ENCODE data around the gene PLCL2. TPM values are rescaled to one million over a fixed set of nuclear protein-coding genes. Genes with fewer than 3 reads are reported as not detected.
"Not testable (repeated sequence)": the region's sequence is repeated elsewhere in the genome, so short reads cannot be mapped to it uniquely, and the experiment has no call there.

Gene PLCL2
- total RNA-seq, 1 donor from 2014 or later, result 11.3 TPM

- Mint-ChIP-seq H3K36me3 (ENCODE audit: insufficient read depth) (no peaks in the 10 kb centered on the region), H3K4me3 (ENCODE audit: low read depth) (no peak overlapping the region), H3K4me1 (ENCODE audit: low read depth) (peaks cover 3% of the 10 kb centered on the region), H3K27ac (no peak overlapping the region), H3K9me3 (ENCODE audit: low read depth) (peaks cover under 1% of the 10 kb centered on the region), H3K27me3 (no peaks in the 10 kb centered on the region)
- DNase-seq (ENCODE audit: low spot score, unreplicated experiment), result no peak
- no peak for TF ChIP-seq CTCF (IDR thresholded peaks at IDR 0.05; ENCODE audit: unreplicated experiment)
Observed at GRCh38 chr3:16978921-16979271, 94.1 kb downstream of the PLCL2 start.

GRCh38 chr3:16979769-16980515, 95.2 kb downstream of the PLCL2 start:
- not testable (repeated sequence) for H3K36me3 Mint-ChIP-seq (ENCODE audit: insufficient read depth); H3K27me3 Mint-ChIP-seq; H3K4me1 Mint-ChIP-seq (ENCODE audit: low read depth); DNase-seq (ENCODE audit: low spot score, unreplicated experiment); H3K9me3 Mint-ChIP-seq (ENCODE audit: low read depth); H3K27ac Mint-ChIP-seq; H3K4me3 Mint-ChIP-seq (ENCODE audit: low read depth)

- not testable (repeated sequence) for H3K27me3 Mint-ChIP-seq; H3K4me1 Mint-ChIP-seq (ENCODE audit: low read depth); H3K4me3 Mint-ChIP-seq (ENCODE audit: low read depth); DNase-seq (ENCODE audit: low spot score, unreplicated experiment); H3K27ac Mint-ChIP-seq; H3K9me3 Mint-ChIP-seq (ENCODE audit: low read depth); H3K36me3 Mint-ChIP-seq (ENCODE audit: insufficient read depth)
Observed at GRCh38 chr3:16980526-16980925, 95.8 kb downstream of the PLCL2 start.

- Mint-ChIP-seq H3K4me1 (ENCODE audit: low read depth) (peaks cover 7% of the 10 kb centered on the region), H3K27me3 (no peaks in the 10 kb centered on the region), H3K36me3 (ENCODE audit: insufficient read depth) (no peaks in the 10 kb centered on the region), H3K4me3 (ENCODE audit: low read depth) (no peak overlapping the region), H3K9me3 (ENCODE audit: low read depth) (peaks cover 4% of the 10 kb centered on the region), H3K27ac (peak overlapping the region; percentile 37)
- no peak for TF ChIP-seq CTCF (IDR thresholded peaks at IDR 0.05; ENCODE audit: unreplicated experiment)
- DNase-seq (ENCODE audit: low spot score, unreplicated experiment), result no peak
Observed at GRCh38 chr3:16982460-16982859, 97.7 kb downstream of the PLCL2 start.

GRCh38 chr3:16985608-16986007, 100.9 kb downstream of the PLCL2 start:
- Mint-ChIP-seq H3K9me3 (ENCODE audit: low read depth) (peaks cover 4% of the 10 kb centered on the region), H3K4me3 (ENCODE audit: low read depth) (no peak overlapping the region), H3K36me3 (ENCODE audit: insufficient read depth) (no peaks in the 10 kb centered on the region), H3K27me3 (no peaks in the 10 kb centered on the region), H3K27ac (no peak overlapping the region), H3K4me1 (ENCODE audit: low read depth) (peaks cover 7% of the 10 kb centered on the region)
- TF ChIP-seq CTCF (IDR thresholded peaks at IDR 0.05; ENCODE audit: unreplicated experiment), result no peak
- DNase-seq (ENCODE audit: low spot score, unreplicated experiment), result no peak

- DNase-seq (ENCODE audit: low spot score, unreplicated experiment), result no peak
- H3K27me3 Mint-ChIP-seq, result no peaks in the 10 kb centered on the region
- H3K4me1 Mint-ChIP-seq (ENCODE audit: low read depth), result peaks cover 6% of the 10 kb centered on the region
- peak overlapping the region; percentile 73 for H3K27ac Mint-ChIP-seq
- no peak overlapping the region for H3K4me3 Mint-ChIP-seq (ENCODE audit: low read depth)
- H3K36me3 Mint-ChIP-seq (ENCODE audit: insufficient read depth), result no peaks in the 10 kb centered on the region
- TF ChIP-seq CTCF (IDR thresholded peaks at IDR 0.05; ENCODE audit: unreplicated experiment), result no peak
- H3K9me3 Mint-ChIP-seq (ENCODE audit: low read depth), result peaks cover 4% of the 10 kb centered on the region
Observed at GRCh38 chr3:16987141-16987540, 102.4 kb downstream of the PLCL2 start.
